Measurements from ENCODE around the gene FLNB. TPM values are rescaled to one million over a fixed set of nuclear protein-coding genes. Genes with fewer than 3 reads are reported as not detected.

The FLNB gene
- polyA plus RNA-seq, 1 of the 3 experiments (the other 2 are of a cell fraction) = 127 TPM

DNA sequence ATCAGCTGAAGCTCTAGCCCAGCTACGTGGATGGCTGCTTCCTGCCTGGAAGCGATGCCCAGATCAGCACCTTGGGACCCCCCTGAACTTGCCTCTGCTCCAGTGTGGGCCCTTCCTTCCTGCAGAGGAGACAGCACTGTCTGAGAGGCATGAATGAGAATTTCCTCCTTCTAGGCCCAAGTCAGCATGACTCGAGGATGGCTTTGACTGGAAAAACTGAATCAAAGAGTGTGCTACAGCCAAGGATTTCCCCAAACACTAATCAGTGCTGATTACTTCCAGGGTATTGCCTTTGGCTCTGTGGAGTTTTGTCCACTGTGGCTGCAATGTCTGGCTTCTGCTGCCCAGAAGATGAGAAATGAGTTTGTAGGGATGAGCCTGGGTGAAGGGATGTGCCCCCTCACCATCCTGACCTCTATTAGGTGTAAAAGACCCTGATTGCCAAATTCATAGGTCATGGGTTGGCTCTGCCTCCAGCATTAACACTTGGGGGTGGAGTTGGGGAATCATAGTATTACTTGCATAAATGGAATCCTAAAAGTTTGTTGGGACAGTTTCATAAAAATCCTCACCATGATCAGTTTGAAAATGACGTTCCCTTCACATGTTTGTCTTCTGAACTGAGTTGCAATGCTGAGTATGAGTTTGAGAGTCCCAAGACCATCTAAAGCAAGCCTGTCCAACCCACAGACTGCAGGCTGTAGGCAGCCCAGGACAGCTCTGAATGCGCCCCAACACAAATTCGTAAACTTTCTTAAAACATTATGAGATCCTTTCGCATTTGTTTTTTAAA, 36.7 kb downstream of the FLNB start:
- H3K9me3 ChIP-seq = no peaks in the 10 kb centered on the region
- no peaks in the 10 kb centered on the region for H3K27me3 ChIP-seq (ENCODE audit: insufficient read depth)
- H3K27ac ChIP-seq (ENCODE audit: low read depth in 2 of 2, low read length in 1 of 2) = peak overlapping the region in 1 of 2 experiments; percentile 65; a peak in 2 of 4 replicates
- DNase-seq = no peak
- ChIA-PET POLR2A (no interaction called here), CTCF (interaction anchor here (0.9 kb wide), 1 partner anchor 133 kb away, joined by 3 read pairs; no protein-coding TSS in a partner anchor)
- no peaks in the 10 kb centered on the region for H3K9me2 ChIP-seq
- TF ChIP-seq ELF1 (IDR thresholded peaks at IDR 0.05) (no peak), FOSL2 (IDR thresholded peaks at IDR 0.05; ENCODE audit: borderline replicate concordance, low read depth) (0 out of 2 replicates have a peak, but pooled peaks have one; percentile 3)
- H3K4me2 ChIP-seq = peak overlapping the region; percentile 53
- WGBS (ENCODE audit: low lambda C conversion rate) = 71% methylated on average over 7 of the region's 7 CpGs
- no peak overlapping the region for H2AFZ ChIP-seq (ENCODE audit: low read depth)
- no peaks in the 10 kb centered on the region for H3K36me3 ChIP-seq (replicated peaks in 1 of 2; ENCODE audit: control insufficient read depth in 1 of 2, insufficient read depth in 2 of 2, low read length in 1 of 2)
- H3F3A ChIP-seq (replicated peaks; ENCODE audit: insufficient read depth) = peaks cover 69% of the 10 kb centered on the region
- peaks cover 17% of the 10 kb centered on the region for H4K20me1 ChIP-seq (ENCODE audit: insufficient read depth)
- H3K4me1 ChIP-seq (ENCODE audit: control insufficient read depth in 1 of 2, insufficient read depth in 2 of 2, low read depth in 1 of 2, low read length in 1 of 2) = peaks cover 39 to 55% of the 10 kb centered on the region in 2 experiments
- H3K79me2 ChIP-seq (ENCODE audit: insufficient read depth) = peaks cover 100% of the 10 kb centered on the region
- H3K4me3 ChIP-seq (ENCODE audit: low read depth in 2 of 2, low read length in 1 of 2) = no peak overlapping the region
- no peak overlapping the region for H3K9ac ChIP-seq

DNA sequence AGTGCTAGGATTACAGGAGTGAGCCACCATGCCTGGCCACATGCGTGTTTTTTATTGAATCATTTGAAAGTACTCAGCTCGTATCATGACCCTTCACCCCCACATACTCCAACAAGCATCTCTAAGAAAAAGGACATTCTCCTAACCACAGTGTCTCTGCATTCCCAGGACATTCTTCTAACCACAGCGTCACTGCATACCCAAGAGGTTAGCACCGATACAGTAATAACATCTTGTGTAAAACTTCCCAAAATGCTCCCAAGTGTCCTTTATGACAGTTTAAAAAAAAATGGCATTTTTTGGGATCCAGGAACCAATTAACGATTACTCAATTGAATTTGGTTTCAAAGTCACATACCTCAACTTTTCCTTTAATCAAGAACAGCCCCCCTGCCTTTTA, 39.6 kb downstream of the FLNB start:
- DNase-seq = no peak
- 44% methylated on average over 5 of the region's 5 CpGs for WGBS (ENCODE audit: low lambda C conversion rate)
- Histone ChIP-seq H2AFZ (ENCODE audit: low read depth) (no peak overlapping the region), H3K79me2 (ENCODE audit: insufficient read depth) (peaks cover 95% of the 10 kb centered on the region), H3K9ac (peak overlapping the region; percentile 43; the same call in 1 of the 2 replicates), H3K27ac (ENCODE audit: low read depth in 2 of 2, low read length in 1 of 2) (peak overlapping the region; percentile 56 to 92), H3K4me1 (ENCODE audit: control insufficient read depth in 1 of 2, insufficient read depth in 2 of 2, low read depth in 1 of 2, low read length in 1 of 2) (peaks cover 36 to 51% of the 10 kb centered on the region in 2 experiments), H3K9me2 (no peaks in the 10 kb centered on the region), H3K9me3 (no peaks in the 10 kb centered on the region), H3K27me3 (ENCODE audit: insufficient read depth) (no peaks in the 10 kb centered on the region), H3K36me3 (replicated peaks in 1 of 2; ENCODE audit: control insufficient read depth in 1 of 2, insufficient read depth in 2 of 2, low read length in 1 of 2) (no peaks in the 10 kb centered on the region), H3F3A (replicated peaks; ENCODE audit: insufficient read depth) (peaks cover 64% of the 10 kb centered on the region), H3K4me3 (ENCODE audit: low read depth in 2 of 2, low read length in 1 of 2) (no peak overlapping the region), H3K4me2 (peak overlapping the region; percentile 47), H4K20me1 (ENCODE audit: insufficient read depth) (0 out of 2 replicates have a peak, but pooled peaks cover 3% of the 10 kb centered on the region)
- POLR2A ChIA-PET = no interaction called here
- CTCF ChIA-PET = no interaction called here
- TF ChIP-seq MXI1 (IDR thresholded peaks at IDR 0.05; ENCODE audit: low read depth, low read length) (no peak), SIN3A (IDR thresholded peaks at IDR 0.05; ENCODE audit: borderline replicate concordance, low read depth, low read length) (no peak), FOXJ3 (CRISPR knock-in tag; IDR thresholded peaks at IDR 0.05) (no peak), NRF1 (IDR thresholded peaks at IDR 0.05; ENCODE audit: low read depth, low read length) (no peak), ELF1 (IDR thresholded peaks at IDR 0.05) (no peak), TCF12 (IDR thresholded peaks at IDR 0.05) (peak; percentile 64), RXRA (IDR thresholded peaks at IDR 0.05; ENCODE audit: borderline replicate concordance, low read depth) (peak; percentile 73; the same call in 1 of the 2 replicates), GABPA (IDR thresholded peaks at IDR 0.05; ENCODE audit: low read depth) (no peak), MEF2A (IDR thresholded peaks at IDR 0.05; ENCODE audit: borderline replicate concordance, low read depth) (no peak), EP300 (IDR thresholded peaks at IDR 0.05; ENCODE audit: borderline replicate concordance in 1 of 2, low read depth in 1 of 2, low read length in 1 of 2) (peak in 1 of 2 experiments; percentile 16; a peak in 1 of 4 replicates), TEAD4 (IDR thresholded peaks at IDR 0.05; ENCODE audit: borderline replicate concordance, insufficient read depth) (peak; percentile 24; the same call in 1 of the 2 replicates), RFX5 (IDR thresholded peaks at IDR 0.05; ENCODE audit: low read length) (no peak), SMC3 (IDR thresholded peaks at IDR 0.05; ENCODE audit: low read depth, low read length) (no peak)
- TF ChIP-seq, protein P1, sequence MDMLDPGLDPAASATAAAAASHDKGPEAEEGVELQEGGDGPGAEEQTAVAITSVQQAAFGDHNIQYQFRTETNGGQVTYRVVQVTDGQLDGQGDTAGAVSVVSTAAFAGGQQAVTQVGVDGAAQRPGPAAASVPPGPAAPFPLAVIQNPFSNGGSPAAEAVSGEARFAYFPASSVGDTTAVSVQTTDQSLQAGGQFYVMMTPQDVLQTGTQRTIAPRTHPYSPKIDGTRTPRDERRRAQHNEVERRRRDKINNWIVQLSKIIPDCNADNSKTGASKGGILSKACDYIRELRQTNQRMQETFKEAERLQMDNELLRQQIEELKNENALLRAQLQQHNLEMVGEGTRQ (IDR thresholded peaks at IDR 0.05; ENCODE audit: borderline replicate concordance, low read depth, low read length) = no peak
- TF ChIP-seq, protein P2, sequence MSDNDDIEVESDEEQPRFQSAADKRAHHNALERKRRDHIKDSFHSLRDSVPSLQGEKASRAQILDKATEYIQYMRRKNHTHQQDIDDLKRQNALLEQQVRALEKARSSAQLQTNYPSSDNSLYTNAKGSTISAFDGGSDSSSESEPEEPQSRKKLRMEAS (IDR thresholded peaks at IDR 0.05; ENCODE audit: low read depth) = 0 out of 2 replicates have a peak, but pooled peaks have one; percentile 10
- TF ChIP-seq, protein P3, sequence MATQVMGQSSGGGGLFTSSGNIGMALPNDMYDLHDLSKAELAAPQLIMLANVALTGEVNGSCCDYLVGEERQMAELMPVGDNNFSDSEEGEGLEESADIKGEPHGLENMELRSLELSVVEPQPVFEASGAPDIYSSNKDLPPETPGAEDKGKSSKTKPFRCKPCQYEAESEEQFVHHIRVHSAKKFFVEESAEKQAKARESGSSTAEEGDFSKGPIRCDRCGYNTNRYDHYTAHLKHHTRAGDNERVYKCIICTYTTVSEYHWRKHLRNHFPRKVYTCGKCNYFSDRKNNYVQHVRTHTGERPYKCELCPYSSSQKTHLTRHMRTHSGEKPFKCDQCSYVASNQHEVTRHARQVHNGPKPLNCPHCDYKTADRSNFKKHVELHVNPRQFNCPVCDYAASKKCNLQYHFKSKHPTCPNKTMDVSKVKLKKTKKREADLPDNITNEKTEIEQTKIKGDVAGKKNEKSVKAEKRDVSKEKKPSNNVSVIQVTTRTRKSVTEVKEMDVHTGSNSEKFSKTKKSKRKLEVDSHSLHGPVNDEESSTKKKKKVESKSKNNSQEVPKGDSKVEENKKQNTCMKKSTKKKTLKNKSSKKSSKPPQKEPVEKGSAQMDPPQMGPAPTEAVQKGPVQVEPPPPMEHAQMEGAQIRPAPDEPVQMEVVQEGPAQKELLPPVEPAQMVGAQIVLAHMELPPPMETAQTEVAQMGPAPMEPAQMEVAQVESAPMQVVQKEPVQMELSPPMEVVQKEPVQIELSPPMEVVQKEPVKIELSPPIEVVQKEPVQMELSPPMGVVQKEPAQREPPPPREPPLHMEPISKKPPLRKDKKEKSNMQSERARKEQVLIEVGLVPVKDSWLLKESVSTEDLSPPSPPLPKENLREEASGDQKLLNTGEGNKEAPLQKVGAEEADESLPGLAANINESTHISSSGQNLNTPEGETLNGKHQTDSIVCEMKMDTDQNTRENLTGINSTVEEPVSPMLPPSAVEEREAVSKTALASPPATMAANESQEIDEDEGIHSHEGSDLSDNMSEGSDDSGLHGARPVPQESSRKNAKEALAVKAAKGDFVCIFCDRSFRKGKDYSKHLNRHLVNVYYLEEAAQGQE (IDR thresholded peaks at IDR 0.05; ENCODE audit: low read depth, low read length) = no peak
- TF ChIP-seq, protein P4, sequence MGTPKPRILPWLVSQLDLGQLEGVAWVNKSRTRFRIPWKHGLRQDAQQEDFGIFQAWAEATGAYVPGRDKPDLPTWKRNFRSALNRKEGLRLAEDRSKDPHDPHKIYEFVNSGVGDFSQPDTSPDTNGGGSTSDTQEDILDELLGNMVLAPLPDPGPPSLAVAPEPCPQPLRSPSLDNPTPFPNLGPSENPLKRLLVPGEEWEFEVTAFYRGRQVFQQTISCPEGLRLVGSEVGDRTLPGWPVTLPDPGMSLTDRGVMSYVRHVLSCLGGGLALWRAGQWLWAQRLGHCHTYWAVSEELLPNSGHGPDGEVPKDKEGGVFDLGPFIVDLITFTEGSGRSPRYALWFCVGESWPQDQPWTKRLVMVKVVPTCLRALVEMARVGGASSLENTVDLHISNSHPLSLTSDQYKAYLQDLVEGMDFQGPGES (IDR thresholded peaks at IDR 0.05; ENCODE audit: low read depth, low read length) = no peak

All from SK-N-SH (cell line).